COLO668 (cell line): Measurements from ENCODE around the gene NHLRC2.

Source experiments
- DNase-seq: peaks from one replicate; lab custom pipeline; 2025; ENCODE audit not compliant: unreplicated experiment; lab: John Stamatoyannopoulos, UW

NHLRC2 gene

DNA sequence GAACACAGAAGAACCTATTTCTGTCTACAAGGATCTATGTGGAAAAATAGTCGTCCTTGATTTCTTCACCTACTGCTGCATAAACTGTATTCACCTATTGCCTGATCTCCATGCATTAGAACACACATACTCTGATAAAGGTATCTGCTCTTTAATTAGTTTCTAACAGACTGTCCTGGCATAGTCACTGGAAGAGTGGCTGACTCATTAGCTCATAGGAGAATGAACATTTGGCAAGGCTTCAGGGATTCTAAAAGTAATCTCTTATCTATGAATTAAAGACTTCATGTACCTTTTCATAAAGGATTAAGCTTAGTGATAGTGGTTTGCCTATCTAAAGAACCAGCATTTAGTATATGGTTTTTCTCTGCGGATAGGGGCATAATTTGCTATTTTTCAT, 4.1 kb downstream of the NHLRC2 start:
- DNase-seq = no peak

DNA sequence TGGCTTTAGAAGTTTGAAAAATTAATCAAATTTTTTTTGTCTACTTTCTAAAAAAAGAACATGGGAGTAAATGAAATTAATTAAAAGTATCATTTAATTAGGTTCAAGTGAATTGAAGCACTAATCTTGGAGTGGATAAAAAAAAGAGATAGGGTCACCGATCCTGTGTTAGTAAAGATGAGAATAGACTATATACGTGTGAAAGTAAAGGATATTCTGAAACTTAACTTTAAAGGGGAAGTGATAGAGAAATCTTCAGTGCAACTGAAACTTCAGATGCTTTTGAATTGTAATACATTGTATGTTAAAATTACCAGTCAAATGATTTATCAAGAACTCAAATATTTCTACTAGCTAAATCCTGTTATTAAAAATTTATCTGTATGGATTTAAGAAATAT, 4.8 kb downstream of the NHLRC2 start:
- DNase-seq = no peak

DNA sequence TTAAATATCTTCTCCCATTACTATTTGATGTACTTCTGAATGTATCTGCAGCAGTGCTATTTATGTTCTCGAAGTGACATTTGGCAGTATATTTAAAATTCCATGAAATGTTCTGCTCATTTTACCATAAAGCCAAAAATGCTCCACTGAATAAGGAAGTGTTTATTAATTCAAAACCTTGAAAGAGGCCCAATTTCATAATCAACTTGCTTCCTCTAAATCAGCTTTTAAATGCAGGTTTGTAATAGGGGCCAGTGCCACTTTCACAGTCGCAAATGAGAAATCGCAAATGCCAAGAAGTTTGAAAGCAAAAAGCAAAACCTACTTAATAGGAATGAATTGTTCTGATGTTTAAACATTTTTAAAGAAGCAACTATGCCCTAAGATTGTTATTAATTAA, 11.4 kb downstream of the NHLRC2 start:
- no peak for DNase-seq

- DNase-seq = no peak
These were observed 12.3 kb downstream of the NHLRC2 start for GRCh38 chr10:113866551-113867394.

DNA sequence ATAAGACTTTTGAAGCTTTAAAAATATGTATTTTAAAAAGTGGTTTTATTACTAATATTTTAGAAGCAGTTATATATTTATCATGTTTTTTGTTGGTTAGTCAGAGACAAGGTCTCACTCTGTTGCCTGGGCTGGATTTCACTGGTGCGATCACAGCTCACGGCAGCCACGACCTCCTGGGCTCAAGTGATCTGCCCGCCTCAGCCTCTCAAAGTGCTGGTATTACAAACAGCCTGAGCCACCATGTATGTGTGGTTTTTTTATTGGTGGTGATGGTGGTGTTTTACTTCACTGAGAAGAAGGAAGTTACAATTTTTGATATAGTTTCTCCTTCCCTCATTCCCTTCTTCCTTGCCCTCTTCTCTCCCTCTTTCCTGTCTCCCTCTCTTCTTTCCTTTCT, 13.4 kb downstream of the NHLRC2 start:
- no peak for DNase-seq

DNA sequence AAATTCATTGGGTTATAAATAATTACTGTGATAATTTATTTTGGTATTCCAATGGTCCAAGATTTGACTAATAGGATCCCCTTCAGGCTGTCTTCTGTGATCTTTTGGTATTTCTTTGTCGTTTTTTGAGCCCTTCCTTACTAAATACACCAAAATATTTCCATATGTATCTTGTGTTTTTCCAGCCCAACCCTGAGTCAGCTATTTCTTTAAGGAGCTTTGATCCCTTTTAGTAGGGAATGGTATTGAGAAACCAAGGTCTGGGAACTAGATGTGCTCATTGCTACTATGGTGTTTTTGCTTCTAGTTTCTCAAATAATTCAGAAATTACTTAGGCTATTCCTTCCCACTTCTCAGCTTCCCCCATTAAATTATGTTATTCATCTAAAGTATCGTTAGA, 15.3 kb downstream of the NHLRC2 start:
- no peak for DNase-seq

- no peak for DNase-seq
These were observed 17.9 kb downstream of the NHLRC2 start for GRCh38 chr10:113872139-113873030.

DNA sequence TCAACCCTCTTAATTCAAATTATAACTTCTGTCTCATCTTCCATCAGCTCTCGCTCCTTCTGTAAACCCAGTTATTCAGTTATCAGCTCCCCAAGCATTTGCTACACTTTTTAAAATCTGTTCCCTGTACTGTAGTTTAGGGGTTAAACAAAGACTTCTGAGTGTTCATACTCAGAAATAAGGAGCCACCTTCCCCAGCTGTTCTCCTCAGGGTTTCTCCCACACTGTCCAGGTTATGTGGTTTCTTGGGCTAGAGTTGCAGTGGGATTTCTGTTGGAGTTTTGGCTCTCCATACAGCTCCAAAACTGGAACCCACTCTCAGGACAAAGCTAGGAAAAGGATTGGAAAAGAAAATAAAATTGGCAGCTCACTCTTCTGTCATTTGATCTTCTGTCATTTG, 20.8 kb downstream of the NHLRC2 start:
- no peak for DNase-seq

GRCh38 chr10:113876461-113876860, 22.0 kb downstream of the NHLRC2 start:
- no peak for DNase-seq

GRCh38 chr10:113879691-113880090, 25.2 kb downstream of the NHLRC2 start:
- no peak for DNase-seq

GRCh38 chr10:113880236-113880635, 25.8 kb downstream of the NHLRC2 start:
- DNase-seq = no peak

DNA sequence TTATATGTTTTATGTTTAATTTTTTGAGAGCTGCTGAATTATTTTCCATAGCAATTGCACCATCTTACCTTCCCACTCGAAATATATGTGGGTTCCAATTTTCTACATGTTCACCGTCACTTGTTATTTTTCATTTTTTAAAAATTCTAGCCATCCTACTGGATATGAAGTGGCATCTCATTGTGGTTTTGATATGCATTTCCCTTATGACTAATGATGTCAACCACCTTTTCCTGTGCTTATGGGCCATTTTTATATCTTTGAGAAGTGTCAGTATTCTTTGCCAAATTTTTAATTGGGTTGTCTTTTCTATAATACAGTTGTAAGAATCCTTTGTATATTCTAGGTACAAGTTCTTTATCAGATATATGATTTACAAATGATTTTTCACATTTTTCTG, 27.8 kb downstream of the NHLRC2 start:
- DNase-seq = no peak

DNA sequence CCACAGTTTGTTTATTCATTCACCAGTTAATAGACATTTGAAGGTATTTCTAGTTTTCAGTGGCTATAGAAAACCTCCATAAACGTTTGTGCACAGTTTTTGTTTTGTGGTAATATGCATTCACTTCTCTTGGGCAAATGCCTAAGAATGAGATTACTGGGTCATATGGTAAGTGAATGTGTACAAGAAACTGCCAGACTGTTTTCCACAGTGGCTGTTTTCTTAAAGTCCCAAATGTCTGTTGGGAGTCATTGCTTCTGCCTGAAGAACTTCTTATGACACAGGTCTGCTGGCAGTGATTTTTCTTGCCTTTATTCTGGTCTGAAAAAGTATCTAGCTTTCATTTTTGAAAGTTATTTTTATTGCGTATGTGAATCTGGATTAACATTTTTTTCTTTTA, 35.5 kb downstream of the NHLRC2 start:
- DNase-seq = no peak

GRCh38 chr10:113890769-113891168, 36.3 kb downstream of the NHLRC2 start:
- DNase-seq = no peak

GRCh38 chr10:113891476-113891875, 37.0 kb downstream of the NHLRC2 start:
- DNase-seq = no peak

- no peak for DNase-seq
These were observed 39.1 kb downstream of the NHLRC2 start for GRCh38 chr10:113893570-113893969.

DNA sequence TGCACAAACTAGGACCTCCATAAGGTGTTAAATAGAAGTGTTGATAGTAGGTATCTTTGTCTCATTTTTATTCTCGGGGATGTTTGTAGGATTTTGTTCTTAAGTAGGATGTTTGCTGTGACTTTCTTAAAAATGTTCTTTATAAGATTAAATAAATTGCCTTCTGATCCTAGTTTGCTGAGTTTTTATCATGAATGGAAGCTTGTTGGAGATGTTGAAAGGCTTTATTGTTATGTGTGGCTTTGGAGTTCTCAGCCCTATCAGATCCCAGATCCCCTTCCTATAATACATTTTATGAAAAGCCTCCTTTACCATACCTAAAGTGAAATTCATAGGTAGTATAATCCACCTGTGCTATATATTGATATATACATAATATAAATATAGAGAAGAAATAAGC, 40.1 kb downstream of the NHLRC2 start:
- DNase-seq = no peak

- no peak for DNase-seq
These were observed 40.6 kb downstream of the NHLRC2 start for GRCh38 chr10:113895018-113895417.

GRCh38 chr10:113897693-113898618, 43.5 kb downstream of the NHLRC2 start:
- DNase-seq = no peak

DNA sequence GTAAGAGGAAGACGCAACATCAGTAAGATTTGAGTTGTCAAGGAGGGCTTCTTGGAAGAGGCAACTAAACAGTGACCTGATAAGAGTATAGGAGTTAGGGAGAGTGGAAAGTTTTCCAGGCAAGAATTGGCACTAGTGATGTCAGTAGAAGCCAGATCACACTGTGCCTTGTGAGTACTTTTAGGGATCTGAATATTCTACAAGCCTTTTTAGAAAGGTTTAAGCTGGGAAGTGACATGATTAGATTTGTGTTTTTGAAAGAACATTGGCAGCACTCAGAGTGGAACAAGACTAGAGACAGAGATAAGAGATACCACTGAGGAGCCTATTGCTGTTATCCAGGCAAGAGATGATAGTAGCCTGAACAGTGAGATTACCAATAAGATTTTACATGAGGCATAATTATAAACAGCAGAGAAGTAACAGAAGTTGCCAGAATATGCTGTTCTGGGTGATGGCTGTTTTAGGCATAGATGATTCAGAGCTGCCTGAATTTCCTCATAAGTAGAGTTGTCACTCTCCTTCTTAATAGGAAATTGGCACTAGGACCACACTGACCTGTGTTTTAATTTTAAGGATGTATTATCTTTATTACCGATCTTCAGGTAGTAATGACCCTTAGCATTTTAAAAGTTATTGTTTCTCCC, 45.6 kb downstream of the NHLRC2 start:
- no peak for DNase-seq

DNA sequence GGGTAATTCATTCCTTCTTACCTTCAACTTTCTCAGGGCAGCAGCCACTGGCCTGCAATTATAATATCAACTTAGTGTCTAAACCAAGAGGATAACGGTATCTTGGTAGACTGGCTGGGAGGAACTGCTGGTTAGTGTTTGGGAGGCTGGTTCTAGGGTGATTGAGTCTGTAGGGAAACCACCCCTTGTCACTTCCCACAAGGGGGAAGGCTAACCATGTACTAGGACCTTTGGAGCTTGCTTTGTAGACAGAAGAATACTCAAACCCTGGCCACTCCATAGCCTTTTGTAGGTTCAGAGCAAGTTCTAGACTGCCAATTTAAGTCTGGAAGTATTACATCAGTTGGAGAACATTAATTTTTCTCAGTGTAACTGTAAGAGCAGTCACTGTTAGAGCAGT, 51.3 kb downstream of the NHLRC2 start:
- no peak for DNase-seq
